Measurements from ENCODE around the gene TRIO.

The TRIO gene

GRCh38 chr5:14505310-14506139 is 362.4 kb downstream of the TRIO start:
- no peak for DNase-seq (ENCODE audit: low read depth, low spot score)

- no peak for DNase-seq (ENCODE audit: low read depth, low spot score)
Observed at GRCh38 chr5:14506140-14506538, 363.0 kb downstream of the TRIO start.

- DNase-seq (ENCODE audit: low read depth, low spot score), result no peak
Observed at GRCh38 chr5:14506661-14507060, 363.5 kb downstream of the TRIO start.

GRCh38 chr5:14507156-14507941 is 364.2 kb downstream of the TRIO start:
- no peak for DNase-seq (ENCODE audit: low read depth, low spot score)

- DNase-seq (ENCODE audit: low read depth, low spot score), result no peak
Observed at GRCh38 chr5:14508046-14508445, 364.9 kb downstream of the TRIO start.

GRCh38 chr5:14509556-14509955 is 366.4 kb downstream of the TRIO start:
- DNase-seq (ENCODE audit: low read depth, low spot score), result no peak

- no peak for DNase-seq (ENCODE audit: low read depth, low spot score)
Observed at GRCh38 chr5:14510156-14510734, 367.1 kb downstream of the TRIO start.

- DNase-seq (ENCODE audit: low read depth, low spot score), result no peak
Observed at GRCh38 chr5:14510880-14511279, 367.7 kb downstream of the TRIO start.

GRCh38 chr5:14512574-14512973 is 369.4 kb downstream of the TRIO start:
- DNase-seq (ENCODE audit: low read depth, low spot score), result no peak

- no peak for DNase-seq (ENCODE audit: low read depth, low spot score)
Observed at GRCh38 chr5:14513266-14513665, 370.1 kb downstream of the TRIO start.

GRCh38 chr5:14516901-14517300 is 373.8 kb downstream of the TRIO start:
- no peak for DNase-seq (ENCODE audit: low read depth, low spot score)

- no peak for DNase-seq (ENCODE audit: low read depth, low spot score)
Observed at GRCh38 chr5:14518638-14519037, 375.5 kb downstream of the TRIO start.

- no peak for DNase-seq (ENCODE audit: low read depth, low spot score)
Observed at GRCh38 chr5:14521748-14522147, 378.6 kb downstream of the TRIO start.

- DNase-seq (ENCODE audit: low read depth, low spot score), result no peak
Observed at GRCh38 chr5:14522721-14523120, 379.6 kb downstream of the TRIO start.

- no peak for DNase-seq (ENCODE audit: low read depth, low spot score)
Observed at GRCh38 chr5:14523243-14524034, 380.3 kb downstream of the TRIO start.

GRCh38 chr5:14525397-14525796 is 382.3 kb downstream of the TRIO start:
- no peak for DNase-seq (ENCODE audit: low read depth, low spot score)

GRCh38 chr5:14526493-14526892 is 383.4 kb downstream of the TRIO start:
- no peak for DNase-seq (ENCODE audit: low read depth, low spot score)

GRCh38 chr5:14528115-14528514 is 385.0 kb downstream of the TRIO start:
- no peak for DNase-seq (ENCODE audit: low read depth, low spot score)

GRCh38 chr5:14528926-14529325 is 385.8 kb downstream of the TRIO start:
- DNase-seq (ENCODE audit: low read depth, low spot score), result no peak

- no peak for DNase-seq (ENCODE audit: low read depth, low spot score)
Observed at GRCh38 chr5:14531668-14532067, 388.5 kb downstream of the TRIO start.

GRCh38 chr5:14532180-14532579 is 389.0 kb downstream of the TRIO start:
- no peak for DNase-seq (ENCODE audit: low read depth, low spot score)

GRCh38 chr5:14534773-14535172 is 391.6 kb downstream of the TRIO start:
- DNase-seq (ENCODE audit: low read depth, low spot score), result no peak
